ENCODE data around the gene UNC5C.

DNA sequence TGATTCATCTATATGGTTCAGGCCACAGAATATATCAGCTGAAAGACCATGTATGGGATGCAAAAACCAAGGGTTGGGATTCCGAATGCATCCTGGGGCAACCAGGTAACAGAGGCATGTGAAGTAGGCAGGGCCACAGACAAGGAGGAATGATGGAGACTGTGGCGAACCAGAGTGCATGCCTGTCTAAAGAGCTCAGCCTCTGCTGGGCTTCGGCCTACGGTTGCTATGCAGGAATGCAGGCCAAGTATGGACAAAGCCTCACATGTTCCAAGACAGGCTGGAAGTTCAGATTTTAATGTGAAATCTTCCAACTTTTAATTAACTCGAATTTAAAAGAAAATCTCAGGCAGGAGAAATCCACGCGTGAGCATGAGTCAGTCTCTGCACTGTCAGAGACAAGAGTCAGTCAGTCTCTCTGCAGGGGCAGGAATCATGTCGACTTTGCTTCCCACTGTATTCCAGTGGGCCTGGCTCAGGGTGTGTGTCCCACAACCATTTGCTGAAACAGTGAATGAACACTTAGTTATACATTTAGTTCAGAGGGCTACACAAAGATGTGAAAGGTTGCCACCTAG is 344.4 kb downstream of the UNC5C start:
- TF ChIP-seq, protein P1, sequence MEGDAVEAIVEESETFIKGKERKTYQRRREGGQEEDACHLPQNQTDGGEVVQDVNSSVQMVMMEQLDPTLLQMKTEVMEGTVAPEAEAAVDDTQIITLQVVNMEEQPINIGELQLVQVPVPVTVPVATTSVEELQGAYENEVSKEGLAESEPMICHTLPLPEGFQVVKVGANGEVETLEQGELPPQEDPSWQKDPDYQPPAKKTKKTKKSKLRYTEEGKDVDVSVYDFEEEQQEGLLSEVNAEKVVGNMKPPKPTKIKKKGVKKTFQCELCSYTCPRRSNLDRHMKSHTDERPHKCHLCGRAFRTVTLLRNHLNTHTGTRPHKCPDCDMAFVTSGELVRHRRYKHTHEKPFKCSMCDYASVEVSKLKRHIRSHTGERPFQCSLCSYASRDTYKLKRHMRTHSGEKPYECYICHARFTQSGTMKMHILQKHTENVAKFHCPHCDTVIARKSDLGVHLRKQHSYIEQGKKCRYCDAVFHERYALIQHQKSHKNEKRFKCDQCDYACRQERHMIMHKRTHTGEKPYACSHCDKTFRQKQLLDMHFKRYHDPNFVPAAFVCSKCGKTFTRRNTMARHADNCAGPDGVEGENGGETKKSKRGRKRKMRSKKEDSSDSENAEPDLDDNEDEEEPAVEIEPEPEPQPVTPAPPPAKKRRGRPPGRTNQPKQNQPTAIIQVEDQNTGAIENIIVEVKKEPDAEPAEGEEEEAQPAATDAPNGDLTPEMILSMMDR (IDR thresholded peaks at IDR 0.05) = no peak
- TF ChIP-seq POLR2A (IDR thresholded peaks at IDR 0.05) (no peak), POLR2AphosphoS5 (IDR thresholded peaks at IDR 0.05) (no peak)
